Loucy (cell line): ENCODE measurements around the gene HSPG2.

Source experiments
- H2AFZ ChIP-seq: fragments of 200-600 bp; sonication (generic); 2 replicates; pipeline ENCODE4 v1.6.0; 2016; ENCODE audit warnings: antibody characterized with exemption, mild to moderate bottlenecking, low read length, moderate library complexity
- H3F3A ChIP-seq: fragments of 200-600 bp; 2 replicates; pipeline ENCODE4 v1.6.0; 2016; ENCODE audit warnings: antibody characterized with exemption, low read depth, mild to moderate bottlenecking
- H3K27me3 ChIP-seq: fragments of 200-600 bp; sonication (generic); 2 replicates; pipeline ENCODE4 v1.6.1; 2014; ENCODE audit warnings: low read length, mild to moderate bottlenecking; ENCODE audit not compliant: insufficient read depth, poor library complexity, severe bottlenecking
- H3K36me3 ChIP-seq: fragments of 200-600 bp; sonication (generic); 2 replicates; pipeline ENCODE4 v1.6.1; 2016; ENCODE audit warnings: low read length; ENCODE audit not compliant: insufficient read depth
- H3K4me1 ChIP-seq: fragments of 200-600 bp; sonication (generic); 2 replicates; pipeline ENCODE4 v1.5.1; 2014; ENCODE audit warnings: low read length, mild to moderate bottlenecking; ENCODE audit not compliant: insufficient read depth, poor library complexity, severe bottlenecking
- H3K4me2 ChIP-seq: fragments of 200-600 bp; sonication (generic); 2 replicates; pipeline ENCODE4 v1.6.0; 2014; ENCODE audit warnings: antibody characterized with exemption, low read length, low read depth, mild to moderate bottlenecking; ENCODE audit not compliant: poor library complexity, severe bottlenecking
- H3K4me3 ChIP-seq: fragments of 200-600 bp; sonication (generic); 2 replicates; pipeline ENCODE4 v1.5.1; 2014; ENCODE audit warnings: low read length, mild to moderate bottlenecking, mixed read lengths; ENCODE audit not compliant: poor library complexity, severe bottlenecking
- H3K79me2 ChIP-seq: fragments of 200-600 bp; sonication (generic); 2 replicates; pipeline ENCODE4 v1.6.1; 2014; ENCODE audit warnings: low read length; ENCODE audit not compliant: insufficient read depth
- H3K9ac ChIP-seq: fragments of 200-600 bp; sonication (generic); 2 replicates; pipeline ENCODE4 v1.6.0; 2014; ENCODE audit warnings: mild to moderate bottlenecking, low read depth, low read length, moderate library complexity; ENCODE audit not compliant: poor library complexity, severe bottlenecking
- H3K9me2 ChIP-seq: fragments of 200-600 bp; sonication (generic); replicated peaks from 2 replicates; pipeline ENCODE4 v1.6.1; 2016; ENCODE audit warnings: low read depth, low read length, mixed read lengths
- H3K9me3 ChIP-seq: fragments of 200-600 bp; sonication (generic); 2 replicates; pipeline ENCODE4 v1.6.1; 2014; ENCODE audit warnings: mild to moderate bottlenecking, antibody characterized with exemption, low read length, low read depth; ENCODE audit not compliant: insufficient read depth
- H4K20me1 ChIP-seq: fragments of 200-600 bp; sonication (generic); 2 replicates; pipeline ENCODE4 v1.6.0; 2014; ENCODE audit warnings: antibody characterized with exemption, low read length, mild to moderate bottlenecking; ENCODE audit not compliant: insufficient read depth, poor library complexity, severe bottlenecking
- EZH2phosphoT487 ChIP-seq: fragments of 200-600 bp; IDR thresholded peaks from 2 replicates; pipeline ENCODE4 v1.6.1; 2018; ENCODE audit warnings: antibody characterized with exemption, mild to moderate bottlenecking, moderate library complexity, borderline replicate concordance
- TF ChIP-seq, protein P1 (sequence below): fragments of 200-600 bp; sonication (generic); conservative IDR thresholded peaks from 2 replicates; pipeline ENCODE4 v1.5.1; 2014; ENCODE audit warnings: mild to moderate bottlenecking, antibody characterized with exemption, low read length

Gene HSPG2

DNA sequence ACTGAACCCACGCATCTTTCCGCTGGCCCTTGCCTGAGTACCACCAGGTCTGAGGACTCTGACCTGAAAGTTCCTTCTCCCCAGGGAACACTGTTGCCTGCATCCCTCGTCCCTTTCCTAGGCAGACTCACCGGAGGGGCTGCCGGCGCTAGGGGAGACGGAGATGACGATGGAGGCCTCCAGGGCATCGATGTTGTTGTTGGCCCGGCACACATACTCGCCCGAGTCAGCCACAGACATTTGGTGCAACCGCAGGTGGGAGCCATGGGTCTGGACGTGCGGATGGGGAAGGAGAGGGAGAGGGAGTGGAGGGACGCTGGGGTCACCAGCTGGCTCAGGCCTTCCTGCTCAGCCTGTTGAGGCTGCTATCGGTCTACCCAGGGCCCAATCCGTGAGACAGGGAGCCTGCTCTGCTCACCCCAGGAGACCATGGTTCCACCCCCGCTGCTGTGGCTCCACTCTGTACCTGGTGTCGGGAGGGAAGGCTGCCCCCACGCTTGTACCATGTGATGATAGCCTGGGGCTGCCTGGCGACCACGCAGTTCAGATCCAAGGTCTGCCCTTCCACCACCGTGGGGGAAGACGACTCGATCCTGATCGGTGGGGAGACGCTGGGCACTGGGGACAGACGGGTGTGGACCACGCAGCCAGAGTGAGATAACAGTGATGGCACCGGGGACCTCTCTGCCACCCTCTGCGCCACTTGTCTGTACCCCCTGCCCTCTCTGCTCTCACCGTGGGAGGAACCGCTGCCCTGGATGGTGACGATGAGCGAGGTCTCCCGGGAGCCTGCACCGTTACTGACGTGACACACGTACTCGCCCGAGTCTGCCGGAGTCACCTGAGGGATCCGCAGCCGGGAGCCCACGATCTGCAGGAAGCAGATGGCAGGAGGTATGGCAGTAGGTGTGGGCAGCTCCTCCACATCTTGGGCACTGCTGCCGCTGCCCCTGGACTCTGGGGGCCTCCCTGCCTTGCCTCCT, 89.6 kb downstream of the HSPG2 start:
- no peak for TF ChIP-seq EZH2phosphoT487
- TF ChIP-seq, protein P1, sequence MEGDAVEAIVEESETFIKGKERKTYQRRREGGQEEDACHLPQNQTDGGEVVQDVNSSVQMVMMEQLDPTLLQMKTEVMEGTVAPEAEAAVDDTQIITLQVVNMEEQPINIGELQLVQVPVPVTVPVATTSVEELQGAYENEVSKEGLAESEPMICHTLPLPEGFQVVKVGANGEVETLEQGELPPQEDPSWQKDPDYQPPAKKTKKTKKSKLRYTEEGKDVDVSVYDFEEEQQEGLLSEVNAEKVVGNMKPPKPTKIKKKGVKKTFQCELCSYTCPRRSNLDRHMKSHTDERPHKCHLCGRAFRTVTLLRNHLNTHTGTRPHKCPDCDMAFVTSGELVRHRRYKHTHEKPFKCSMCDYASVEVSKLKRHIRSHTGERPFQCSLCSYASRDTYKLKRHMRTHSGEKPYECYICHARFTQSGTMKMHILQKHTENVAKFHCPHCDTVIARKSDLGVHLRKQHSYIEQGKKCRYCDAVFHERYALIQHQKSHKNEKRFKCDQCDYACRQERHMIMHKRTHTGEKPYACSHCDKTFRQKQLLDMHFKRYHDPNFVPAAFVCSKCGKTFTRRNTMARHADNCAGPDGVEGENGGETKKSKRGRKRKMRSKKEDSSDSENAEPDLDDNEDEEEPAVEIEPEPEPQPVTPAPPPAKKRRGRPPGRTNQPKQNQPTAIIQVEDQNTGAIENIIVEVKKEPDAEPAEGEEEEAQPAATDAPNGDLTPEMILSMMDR, result no peak
- Histone ChIP-seq H3K9me2 (no peaks in the 10 kb centered on the region), H3K79me2 (no peaks in the 10 kb centered on the region), H4K20me1 (no peaks in the 10 kb centered on the region), H3K4me3 (no peak overlapping the region), H3K9ac (no peak overlapping the region), H3K4me2 (no peak overlapping the region), H3K9me3 (no peaks in the 10 kb centered on the region), H3K4me1 (no peaks in the 10 kb centered on the region), H3K36me3 (no peaks in the 10 kb centered on the region), H2AFZ (no peak overlapping the region), H3F3A (no peaks in the 10 kb centered on the region), H3K27me3 (no peaks in the 10 kb centered on the region)

DNA sequence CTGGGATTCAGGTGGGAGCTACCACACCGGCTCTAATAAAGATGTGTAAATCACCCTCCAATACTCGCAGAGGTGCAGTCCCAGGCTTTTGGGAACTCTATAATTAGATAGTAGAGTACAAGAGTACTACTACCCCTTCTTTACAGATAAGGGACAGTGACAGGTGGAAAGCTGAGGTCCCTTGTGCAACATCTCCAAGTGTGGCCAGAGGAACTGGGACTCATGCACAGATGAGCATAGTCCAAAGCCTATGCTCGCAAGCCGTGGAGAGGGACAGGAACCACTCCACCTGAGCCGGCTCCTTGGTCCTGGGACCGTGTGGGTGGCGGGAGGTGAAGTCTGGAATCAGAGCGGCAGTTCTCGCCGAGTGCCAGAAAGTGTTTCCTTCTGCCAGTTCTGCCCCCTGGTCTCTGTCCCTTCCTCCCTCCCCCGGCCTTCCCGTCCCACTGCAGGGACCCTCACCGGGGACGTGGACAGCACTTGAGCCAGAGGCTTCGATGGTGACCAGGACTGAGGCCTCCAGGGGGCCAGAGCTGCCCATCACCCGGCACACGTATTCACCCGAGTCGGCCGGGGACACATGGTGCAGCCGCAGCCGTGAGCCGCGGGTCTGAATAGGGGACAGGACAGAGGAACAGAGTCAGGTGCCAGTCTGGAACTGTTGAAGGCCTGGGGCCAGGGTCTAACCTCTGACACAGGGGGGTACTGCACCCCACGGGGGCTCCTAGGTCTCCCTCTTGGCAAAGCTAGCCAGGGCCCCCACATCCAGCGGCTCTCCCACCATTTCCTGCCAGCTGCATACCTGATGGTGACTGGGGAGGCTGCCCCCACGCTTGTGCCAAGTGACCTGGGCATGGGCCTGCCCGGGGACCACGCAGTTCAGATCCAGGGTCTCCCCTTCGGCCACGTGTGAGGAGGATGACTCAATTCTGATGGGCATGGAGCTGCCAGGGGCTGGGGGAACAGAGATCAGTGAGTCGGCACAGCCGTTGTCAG, 91.2 kb downstream of the HSPG2 start:
- Histone ChIP-seq H4K20me1 (no peaks in the 10 kb centered on the region), H3F3A (no peaks in the 10 kb centered on the region), H3K9ac (no peak overlapping the region), H3K79me2 (no peaks in the 10 kb centered on the region), H3K27me3 (no peaks in the 10 kb centered on the region), H3K36me3 (no peaks in the 10 kb centered on the region), H3K9me2 (no peaks in the 10 kb centered on the region), H3K4me2 (no peak overlapping the region), H3K4me3 (no peak overlapping the region), H3K9me3 (no peaks in the 10 kb centered on the region), H2AFZ (no peak overlapping the region), H3K4me1 (no peaks in the 10 kb centered on the region)
- TF ChIP-seq, protein P1, result no peak
- no peak for TF ChIP-seq EZH2phosphoT487

DNA sequence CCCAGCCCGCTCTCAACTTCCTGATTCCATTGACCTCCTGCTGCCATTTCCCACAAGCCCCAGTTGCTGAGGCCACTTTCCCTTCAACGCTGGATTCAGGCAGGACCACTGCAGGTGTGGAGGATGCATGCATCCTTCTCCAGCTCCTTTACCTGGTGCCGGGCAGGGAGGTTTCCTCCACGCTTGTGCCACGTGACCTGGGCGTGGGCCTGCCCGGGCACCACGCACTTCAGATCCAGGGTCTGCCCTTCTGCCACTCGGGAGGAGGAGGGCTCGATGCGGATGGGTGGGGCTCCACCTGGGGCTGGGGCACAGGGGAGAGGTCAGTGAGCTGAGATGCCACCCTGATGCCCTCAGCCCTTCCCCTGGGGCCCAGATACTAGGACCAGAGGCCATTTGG, 93.1 kb downstream of the HSPG2 start:
- no peaks in the 10 kb centered on the region for H3K36me3 ChIP-seq
- no peak overlapping the region for H3K4me2 ChIP-seq
- no peaks in the 10 kb centered on the region for H4K20me1 ChIP-seq
- H3K4me3 ChIP-seq, result no peak overlapping the region
- no peak overlapping the region for H3K9ac ChIP-seq
- H3K4me1 ChIP-seq, result no peaks in the 10 kb centered on the region
- TF ChIP-seq, protein P1, result no peak
- no peak for TF ChIP-seq EZH2phosphoT487
- no peaks in the 10 kb centered on the region for H3K27me3 ChIP-seq
- H3K79me2 ChIP-seq, result no peaks in the 10 kb centered on the region
- no peaks in the 10 kb centered on the region for H3K9me3 ChIP-seq
- no peak overlapping the region for H2AFZ ChIP-seq
- H3K9me2 ChIP-seq, result no peaks in the 10 kb centered on the region
- H3F3A ChIP-seq, result no peaks in the 10 kb centered on the region
